CD4-positive, alpha-beta T cell treated with Interleukin-12 subunit alpha and Interleukin-12 subunit beta, for 1 hour (primary cell): ENCODE measurements around the gene CPED1.

ENCODE experiments used
- DNase-seq: peaks from one replicate; pipeline ENCODE4 v3.0.0-alpha.2; 2020

The CPED1 gene

DNA sequence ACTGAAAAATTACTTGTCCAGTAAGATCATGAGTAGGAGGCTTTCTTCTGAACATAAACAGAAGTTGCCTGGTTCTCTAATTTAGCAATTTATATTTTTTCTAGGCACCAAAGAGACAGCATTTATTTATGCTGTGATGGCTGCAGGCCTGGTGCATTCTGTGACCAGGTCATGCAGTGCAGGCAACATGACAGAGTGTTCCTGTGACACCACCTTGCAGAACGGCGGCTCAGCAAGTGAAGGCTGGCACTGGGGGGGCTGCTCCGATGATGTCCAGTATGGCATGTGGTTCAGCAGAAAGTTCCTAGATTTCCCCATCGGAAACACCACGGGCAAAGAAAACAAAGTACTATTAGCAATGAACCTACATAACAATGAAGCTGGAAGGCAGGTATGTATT is 343.1 kb downstream of the CPED1 start:
- no peak for DNase-seq

DNA sequence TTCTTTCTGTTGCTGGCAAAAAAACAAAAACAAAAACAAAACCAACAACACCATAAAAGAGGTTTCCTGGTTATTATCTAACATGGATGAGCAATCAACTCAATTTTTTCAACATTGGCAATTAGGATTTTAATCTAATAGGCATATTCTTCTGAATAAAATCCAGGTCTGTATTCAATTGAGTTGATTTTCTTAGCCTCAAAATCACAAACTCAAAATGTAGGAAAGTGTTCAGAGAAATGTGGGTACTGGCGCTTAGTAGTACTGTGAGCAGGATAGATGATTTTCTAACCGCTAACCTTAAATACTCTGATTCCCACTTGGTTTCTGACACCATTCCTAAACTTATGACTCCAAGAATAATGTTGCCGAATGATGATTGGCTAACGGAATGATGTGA is 345.9 kb downstream of the CPED1 start:
- DNase-seq, result no peak

GRCh38 chr7:121334875-121335648 is 346.6 kb downstream of the CPED1 start:
- DNase-seq, result no peak

DNA sequence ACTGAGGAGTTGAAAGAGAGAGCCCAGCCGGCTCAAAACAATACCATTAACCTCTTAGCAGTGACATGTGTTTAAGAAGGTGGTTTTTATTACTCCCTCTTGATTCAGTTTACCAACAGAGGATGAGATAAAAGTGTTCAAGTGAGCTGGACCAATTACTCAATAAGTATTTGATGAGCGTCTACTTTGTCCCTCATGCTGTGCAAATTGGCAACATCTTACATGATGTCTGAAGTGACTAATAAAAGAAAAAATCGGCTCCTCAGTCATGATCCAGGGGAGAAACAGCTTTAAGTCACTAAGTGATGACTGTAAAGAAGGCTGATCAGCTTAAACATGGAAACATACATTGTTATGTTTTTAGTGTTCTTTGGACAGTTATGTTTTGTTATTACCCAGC is 348.1 kb downstream of the CPED1 start:
- no peak for DNase-seq

- DNase-seq, result no peak
These were observed 348.9 kb downstream of the CPED1 start for GRCh38 chr7:121337398-121337797.

DNA sequence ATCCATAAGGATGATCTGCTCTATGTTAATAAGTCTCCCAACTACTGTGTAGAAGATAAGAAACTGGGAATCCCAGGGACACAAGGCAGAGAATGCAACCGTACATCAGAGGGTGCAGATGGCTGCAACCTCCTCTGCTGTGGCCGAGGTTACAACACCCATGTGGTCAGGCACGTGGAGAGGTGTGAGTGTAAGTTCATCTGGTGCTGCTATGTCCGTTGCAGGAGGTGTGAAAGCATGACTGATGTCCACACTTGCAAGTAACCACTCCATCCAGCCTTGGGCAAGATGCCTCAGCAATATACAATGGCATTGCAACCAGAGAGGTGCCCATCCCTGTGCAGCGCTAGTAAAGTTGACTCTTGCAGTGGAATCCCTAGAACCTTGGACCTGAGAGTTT is 350.6 kb downstream of the CPED1 start:
- DNase-seq, result no peak

DNA sequence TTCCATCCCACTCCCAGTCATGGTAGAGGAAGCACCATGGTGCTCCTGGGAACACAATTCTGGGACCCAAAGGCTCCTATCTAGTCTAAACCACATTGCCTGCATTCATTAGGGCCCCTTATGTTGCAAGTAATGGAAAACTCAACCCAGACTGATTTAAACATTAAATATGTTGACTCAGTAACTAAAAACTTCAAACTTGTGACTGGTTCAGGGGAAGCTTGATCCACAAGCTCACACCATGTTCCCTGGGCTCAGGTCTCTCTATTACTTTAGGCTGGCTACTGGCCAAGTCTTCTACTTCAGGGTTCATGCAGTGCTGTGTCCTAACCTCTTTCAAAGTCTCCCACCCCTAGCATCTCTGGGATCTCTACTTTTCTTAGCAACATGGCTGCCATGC is 353.4 kb downstream of the CPED1 start:
- no peak for DNase-seq

DNA sequence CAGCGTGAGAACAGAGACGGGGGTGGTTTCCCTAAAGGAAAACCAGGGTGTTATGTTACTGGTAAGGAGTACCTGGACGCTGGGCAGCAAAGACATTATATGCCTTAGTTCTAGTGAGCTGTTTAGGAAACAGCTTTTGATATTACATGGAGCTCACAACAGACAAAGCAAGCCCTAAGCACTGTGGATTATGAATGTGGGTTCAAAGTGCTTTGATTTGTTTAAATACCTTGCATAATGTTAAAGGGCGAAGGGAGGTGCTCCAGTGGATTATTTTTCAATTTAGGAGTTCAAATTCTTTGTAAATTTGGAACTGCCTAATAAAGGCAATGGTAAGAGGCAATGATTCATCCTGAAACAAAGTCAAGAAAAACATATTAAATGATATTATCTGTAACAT is 354.1 kb downstream of the CPED1 start:
- DNase-seq, result no peak

- DNase-seq, result no peak
These were observed 354.8 kb downstream of the CPED1 start for GRCh38 chr7:121343302-121343701.

DNA sequence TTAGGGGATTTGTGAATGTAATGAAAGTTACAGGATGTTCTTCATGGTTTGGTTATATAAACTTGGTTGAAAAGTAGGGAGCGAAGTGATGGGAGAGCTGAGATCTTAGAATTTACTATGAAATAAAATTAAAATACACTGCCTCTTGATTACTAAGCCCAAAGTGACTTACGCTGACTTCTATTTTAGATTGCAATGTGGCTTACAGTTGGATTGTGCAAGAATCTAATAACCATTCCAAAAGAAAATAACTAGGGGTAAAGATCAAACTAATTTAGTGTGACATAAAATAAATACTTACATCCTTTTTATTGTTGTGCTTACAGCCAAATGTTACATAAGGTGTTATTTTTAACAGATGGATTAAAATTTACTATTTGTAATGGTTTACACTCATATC is 355.6 kb downstream of the CPED1 start:
- DNase-seq, result no peak

GRCh38 chr7:121344497-121344896 is 356.0 kb downstream of the CPED1 start:
- no peak for DNase-seq
